Esophagus squamous epithelium (tissue), 5 donors: Measurements from ENCODE around the gene BRIP1. TPM values are rescaled to one million over a fixed set of nuclear protein-coding genes. Genes with fewer than 3 reads are reported as not detected.

Experiments
- DNase-seq: peaks from one replicate; lab custom pipeline; 2025; lab: John Stamatoyannopoulos, UW
- H3K27ac ChIP-seq, 4 donors: fragments of 200-600 bp; sonication (generic); one replicate each; pipeline ENCODE4 v1.5.1; 2016 to 2019; ENCODE audit warnings: mild to moderate bottlenecking in 1 of 4
- H3K27me3 ChIP-seq, 4 donors: fragments of 200-600 bp; sonication (generic); 1 replicate in 3 of 4; 2 replicates in 1 of 4; pipeline versions ENCODE4 v1.5.1 to v1.6.0; 2017 to 2021; ENCODE audit warnings: antibody characterized with exemption in 1 of 4
- H3K36me3 ChIP-seq, 3 donors: fragments of 200-600 bp; sonication (generic); one replicate each; pipeline ENCODE4 v1.5.1; 2016 to 2019
- H3K4me1 ChIP-seq, 3 donors: fragments of 200-600 bp; sonication (generic); one replicate each; pipeline ENCODE4 v1.5.1; 2017 to 2019
- H3K4me3 ChIP-seq, 4 donors: fragments of 200-600 bp; sonication (generic); 1 replicate in 3 of 4; 2 replicates in 1 of 4; pipeline ENCODE4 v1.5.1; 2016 to 2019; ENCODE audit warnings: mild to moderate bottlenecking in 2 of 4, moderate library complexity in 1 of 4
- H3K9me3 ChIP-seq, 3 donors: fragments of 200-600 bp; sonication (generic); one replicate each; pipeline ENCODE4 v1.5.1; 2016 to 2019
- POLR2A ChIP-seq, 4 donors: fragments of 450-650 bp; IDR thresholded peaks; one replicate each; pipeline ENCODE4 v1.6.1; 2017; ENCODE audit warnings: antibody characterized with exemption in 4 of 4, mild to moderate bottlenecking in 4 of 4, moderate library complexity in 3 of 4
- WGBS, 2 donors: methylation state at CpG; one replicate each; pipeline ENCODE4 v1.1.5; 2018; 5-methylcytosine and 5-hydroxymethylcytosine counted together
- intact Hi-C: fragments of 100-400 bp; cut with DNase I; formaldehyde crosslinking; loops from one replicate; pipeline ENCODE4 v1.15.0; 2022
- total RNA-seq, 4 donors: library from RNA; depleted of rRNA; stranded (reverse); fragments of >200 nt; gene quantifications; one replicate each; pipeline ENCODE4 v1.1.0, GENCODE V29; 2016
- TF ChIP-seq, protein P1 (sequence below), 6 experiments: fragments of 450-650 bp in 4 of 6; fragments of 200-600 bp in 2 of 6; sonication (generic) in 2 of 6; IDR thresholded peaks; one replicate each; pipeline ENCODE4 v1.5.1; 2016 to 2019; ENCODE audit warnings: antibody characterized with exemption in 6 of 6, mild to moderate bottlenecking in 4 of 6, moderate library complexity in 4 of 6
- donor health status: DM: yes; HTN: yes; CAD: no.

BRIP1 gene
- total RNA-seq, 4 donors from 2014 or later, result 1.6 to 7.0 (median 3.2) TPM

DNA sequence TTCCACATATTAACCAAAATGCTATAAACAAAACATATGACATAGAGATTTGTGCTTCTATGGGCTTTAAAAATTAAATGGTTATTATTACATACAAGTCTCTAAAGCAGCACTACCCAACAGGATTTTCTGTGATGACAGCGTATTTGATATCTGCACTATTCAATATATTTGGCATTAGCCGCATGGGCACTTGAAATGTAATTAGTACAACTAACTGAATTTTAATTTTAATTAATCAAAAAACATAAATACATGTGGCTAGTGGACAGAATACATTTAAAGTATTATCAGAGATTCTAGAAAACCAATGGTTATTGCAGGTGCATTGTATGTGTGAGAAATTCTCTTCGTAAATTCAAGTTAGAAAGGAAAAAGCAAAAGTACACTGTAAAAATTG lies 45.9 kb downstream of the BRIP1 start:
- 97 to 100% methylated on average over 3 of the region's 3 CpGs for WGBS, 2 donors
- Histone ChIP-seq H3K36me3 (no peaks in the 10 kb centered on the region), H3K27me3 (no peaks in the 10 kb centered on the region), H3K27ac (no peak overlapping the region), H3K4me3 (no peak overlapping the region), H3K9me3 (no peaks in the 10 kb centered on the region), H3K4me1 (no peaks in the 10 kb centered on the region)
- no peak for DNase-seq
- no peak for TF ChIP-seq POLR2A (IDR thresholded peaks at IDR 0.05)
- TF ChIP-seq, protein P1, sequence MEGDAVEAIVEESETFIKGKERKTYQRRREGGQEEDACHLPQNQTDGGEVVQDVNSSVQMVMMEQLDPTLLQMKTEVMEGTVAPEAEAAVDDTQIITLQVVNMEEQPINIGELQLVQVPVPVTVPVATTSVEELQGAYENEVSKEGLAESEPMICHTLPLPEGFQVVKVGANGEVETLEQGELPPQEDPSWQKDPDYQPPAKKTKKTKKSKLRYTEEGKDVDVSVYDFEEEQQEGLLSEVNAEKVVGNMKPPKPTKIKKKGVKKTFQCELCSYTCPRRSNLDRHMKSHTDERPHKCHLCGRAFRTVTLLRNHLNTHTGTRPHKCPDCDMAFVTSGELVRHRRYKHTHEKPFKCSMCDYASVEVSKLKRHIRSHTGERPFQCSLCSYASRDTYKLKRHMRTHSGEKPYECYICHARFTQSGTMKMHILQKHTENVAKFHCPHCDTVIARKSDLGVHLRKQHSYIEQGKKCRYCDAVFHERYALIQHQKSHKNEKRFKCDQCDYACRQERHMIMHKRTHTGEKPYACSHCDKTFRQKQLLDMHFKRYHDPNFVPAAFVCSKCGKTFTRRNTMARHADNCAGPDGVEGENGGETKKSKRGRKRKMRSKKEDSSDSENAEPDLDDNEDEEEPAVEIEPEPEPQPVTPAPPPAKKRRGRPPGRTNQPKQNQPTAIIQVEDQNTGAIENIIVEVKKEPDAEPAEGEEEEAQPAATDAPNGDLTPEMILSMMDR (IDR thresholded peaks at IDR 0.05), result no peak
- intact Hi-C loops, result no loop called here

DNA sequence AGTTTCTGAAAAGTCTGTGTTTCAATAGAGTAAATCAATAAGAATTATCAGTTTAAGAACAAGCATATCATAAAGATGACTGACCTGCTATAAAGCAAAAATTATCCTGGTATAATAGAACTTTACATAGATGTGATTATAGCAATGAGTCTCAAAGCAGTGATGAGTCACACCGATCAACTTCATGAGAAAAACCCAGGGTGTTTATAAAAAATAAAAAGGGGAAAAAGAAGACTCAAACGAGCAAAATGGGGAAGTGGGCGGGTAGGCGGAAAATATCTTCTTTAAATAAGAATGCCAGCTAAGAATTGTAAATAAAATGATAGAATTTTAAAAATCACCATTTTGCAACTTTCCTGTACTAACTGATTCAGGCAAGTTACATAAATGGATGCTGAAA lies 46.8 kb downstream of the BRIP1 start:
- Histone ChIP-seq H3K4me1 (no peaks in the 10 kb centered on the region), H3K36me3 (no peaks in the 10 kb centered on the region), H3K27me3 (no peaks in the 10 kb centered on the region), H3K4me3 (no peak overlapping the region), H3K9me3 (no peaks in the 10 kb centered on the region), H3K27ac (no peak overlapping the region)
- intact Hi-C loops, result no loop called here
- TF ChIP-seq, protein P1 (IDR thresholded peaks at IDR 0.05), result no peak
- TF ChIP-seq POLR2A (IDR thresholded peaks at IDR 0.05), result no peak
- 58 to 61% methylated on average over 4 of the region's 4 CpGs for WGBS, 2 donors
- no peak for DNase-seq

DNA sequence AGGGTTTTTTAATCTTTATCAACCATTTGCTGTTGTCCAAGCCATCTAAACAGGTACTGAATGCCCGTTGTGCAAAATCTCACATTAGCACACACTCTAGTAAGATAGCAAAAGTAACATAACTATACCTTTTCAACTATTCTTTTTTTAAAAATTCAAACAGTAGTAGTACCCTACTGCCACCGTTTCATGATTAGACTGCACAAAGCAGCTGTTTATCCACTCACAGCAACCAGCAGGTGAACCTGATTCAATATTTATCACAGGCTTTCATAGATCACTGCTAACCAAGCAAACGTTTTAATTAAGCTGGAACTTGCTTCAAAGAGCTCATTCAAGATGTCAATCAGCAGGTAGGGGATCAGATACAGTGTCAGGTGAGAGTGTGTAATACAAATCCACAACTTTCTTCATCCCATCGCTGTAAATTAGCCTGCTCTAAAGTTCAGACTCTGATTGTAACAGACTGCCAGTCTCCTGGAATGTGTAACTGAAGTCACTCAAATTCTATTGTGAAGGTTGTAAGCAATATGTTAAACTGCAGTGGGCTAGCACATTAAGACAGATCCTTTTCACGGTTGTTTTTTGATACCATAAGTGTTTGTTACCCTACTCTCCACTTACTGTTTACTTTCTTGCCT lies 47.3 kb downstream of the BRIP1 start:
- Histone ChIP-seq H3K4me3 (no peak overlapping the region), H3K36me3 (no peaks in the 10 kb centered on the region), H3K27ac (no peak overlapping the region), H3K4me1 (no peaks in the 10 kb centered on the region), H3K27me3 (no peaks in the 10 kb centered on the region), H3K9me3 (no peaks in the 10 kb centered on the region)
- no peak for TF ChIP-seq POLR2A (IDR thresholded peaks at IDR 0.05)
- TF ChIP-seq, protein P1 (IDR thresholded peaks at IDR 0.05), result no peak
- WGBS, 2 donors, result 52 to 57% methylated on average over 5 of the region's 5 CpGs
- DNase-seq, result no peak
- intact Hi-C loops, result no loop called here

DNA sequence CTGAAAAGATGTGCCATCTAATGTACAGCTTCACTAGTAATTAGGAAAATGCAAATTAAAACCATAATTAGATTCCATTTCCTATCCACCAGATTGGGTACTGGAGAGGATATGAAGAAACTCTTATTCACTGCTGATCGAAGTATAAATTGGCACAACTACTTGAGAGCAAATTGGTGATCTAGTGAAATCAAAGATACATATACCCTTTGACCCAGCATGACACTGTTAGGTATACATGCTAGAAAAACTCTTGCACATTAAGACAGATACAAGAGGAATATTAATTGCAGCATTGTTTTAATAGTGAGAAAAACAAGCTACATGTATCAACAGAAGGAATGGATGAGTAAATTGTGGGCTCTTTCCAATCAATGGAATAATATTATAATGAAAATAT lies 48.8 kb downstream of the BRIP1 start:
- 74 to 81% methylated on average over 1 of the region's 1 CpG for WGBS, 2 donors
- TF ChIP-seq POLR2A (IDR thresholded peaks at IDR 0.05), result no peak
- TF ChIP-seq, protein P1 (IDR thresholded peaks at IDR 0.05), result no peak
- no peak overlapping the region for H3K4me3 ChIP-seq
- no peaks in the 10 kb centered on the region for H3K36me3 ChIP-seq
- no peak for DNase-seq
- H3K9me3 ChIP-seq, result no peaks in the 10 kb centered on the region
- intact Hi-C loops, result no loop called here
- no peaks in the 10 kb centered on the region for H3K27me3 ChIP-seq
- H3K27ac ChIP-seq, result no peak overlapping the region
- no peaks in the 10 kb centered on the region for H3K4me1 ChIP-seq

DNA sequence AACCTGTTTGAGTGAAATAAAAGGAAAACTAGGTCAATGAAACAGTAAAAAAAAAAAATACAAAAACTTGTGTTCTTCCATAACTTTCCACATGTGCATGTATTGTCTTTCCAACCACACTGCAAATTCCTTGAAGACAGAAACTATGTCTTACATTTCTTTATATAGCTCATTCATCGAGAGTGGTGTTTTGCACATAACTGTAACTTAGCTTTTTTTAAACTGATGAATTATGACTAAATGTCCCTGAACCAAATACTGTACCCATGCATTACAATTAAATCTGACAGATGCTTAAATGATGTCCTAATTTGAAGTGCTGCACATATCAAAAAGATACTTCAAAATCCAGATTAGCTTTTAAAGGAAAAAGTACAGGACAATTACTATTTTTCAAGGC lies 50.1 kb downstream of the BRIP1 start:
- TF ChIP-seq, protein P1 (IDR thresholded peaks at IDR 0.05), result no peak
- no peak for TF ChIP-seq POLR2A (IDR thresholded peaks at IDR 0.05)
- WGBS, 2 donors, result 58 to 71% methylated on average over 1 of the region's 1 CpG
- Histone ChIP-seq H3K9me3 (no peaks in the 10 kb centered on the region), H3K27ac (no peak overlapping the region), H3K36me3 (no peaks in the 10 kb centered on the region), H3K4me3 (no peak overlapping the region), H3K4me1 (no peaks in the 10 kb centered on the region), H3K27me3 (no peaks in the 10 kb centered on the region)
- DNase-seq, result no peak
- intact Hi-C loops, result no loop called here
